Endothelial cell of umbilical vein (primary cell): ENCODE measurements around the gene NMB. TPM values are rescaled to one million over a fixed set of nuclear protein-coding genes. Genes with fewer than 3 reads are reported as not detected.

Experiments
- BruUV-seq: library from RNA; stranded (reverse); fragments of 400-500 nt; replicated peaks from 2 replicates; lab custom pipeline; 2021; lab: Mats Ljungman, UMichigan
- CTCF ChIA-PET: fragments of 300-600, 350-600 bp; sonication (Branson Sonifier 250); formaldehyde crosslinking; loops from one replicate; lab custom pipeline; 2021; ENCODE audit warnings: antibody characterized with exemption, inconsistent platforms; lab: Charles Lee
- POLR2A ChIA-PET: fragments of 300-600, 350-600 bp; sonication (Branson Sonifier 250); formaldehyde crosslinking; loops from one replicate; lab custom pipeline; 2021; ENCODE audit warnings: antibody characterized with exemption, inconsistent platforms; lab: Charles Lee
- DNase-seq: peaks from one replicate; pipeline ENCODE4 v3.0.0-alpha.2; 2011; ENCODE audit warnings: low read depth, low spot score
- FAIRE-seq: peaks from 2 replicates; lab custom pipeline; 2011; peaks lifted over from hg19 to GRCh38; lab: Jason Lieb, UNC
- H2AFZ ChIP-seq: 2 replicates; pipeline ENCODE4 v1.6.0; 2012; ENCODE audit warnings: low read depth, low read length, control low read depth, inconsistent platforms
- H3K27ac ChIP-seq: 2 replicates; pipeline ENCODE4 v1.5.1; 2011; ENCODE audit warnings: low read depth, mild to moderate bottlenecking, control low read depth, low read length, moderate library complexity; ENCODE audit not compliant: insufficient read depth
- H3K27me3 ChIP-seq, 2 experiments: 2 replicates each; pipeline versions ENCODE4 v1.6.0 to v1.6.1; 2011; ENCODE audit warnings: low read length in 2 of 2, mixed read lengths in 1 of 2; ENCODE audit not compliant: control insufficient read depth in 2 of 2, insufficient read depth in 2 of 2
- H3K36me3 ChIP-seq, 2 experiments: 2 replicates in 1 of 2; 3 replicates in 1 of 2; pipeline ENCODE4 v1.5.1; 2011; ENCODE audit warnings: low read length in 2 of 2, mild to moderate bottlenecking in 1 of 2, moderate library complexity in 1 of 2; ENCODE audit not compliant: control insufficient read depth in 2 of 2, insufficient read depth in 2 of 2; ENCODE audit errors: extremely low read depth in 1 of 2
- H3K4me1 ChIP-seq: 3 replicates; pipeline ENCODE4 v1.5.1; 2011; ENCODE audit warnings: mild to moderate bottlenecking, low read length; ENCODE audit not compliant: control insufficient read depth, insufficient read depth; ENCODE audit errors: extremely low read depth
- H3K4me2 ChIP-seq: 2 replicates; pipeline ENCODE4 v1.6.1; 2011; ENCODE audit warnings: low read length, control low read depth, mixed read lengths; ENCODE audit not compliant: insufficient read depth
- H3K4me3 ChIP-seq, 3 experiments: fragments of 200-600 bp in 1 of 3; sonication (generic), shearing (Covaris generic) in 1 of 3; replicated peaks in 1 of 3; 2 replicates each; pipeline ENCODE4 v1.5.1; 2011 to 2016; ENCODE audit warnings: control low read depth in 3 of 3, low read length in 3 of 3, mild to moderate bottlenecking in 2 of 3, inconsistent platforms in 1 of 3, low read depth in 1 of 3, moderate library complexity in 1 of 3; ENCODE audit not compliant: insufficient read depth in 1 of 3
- H3K79me2 ChIP-seq: 2 replicates; pipeline ENCODE4 v1.6.0; 2012; ENCODE audit warnings: low read length, inconsistent platforms; ENCODE audit not compliant: control insufficient read depth, insufficient read depth
- H3K9ac ChIP-seq: replicated peaks from 2 replicates; pipeline ENCODE3; 2011; ENCODE audit warnings: low read length, control low read depth; ENCODE audit not compliant: insufficient read depth; ENCODE audit errors: extremely low read depth
- H3K9me1 ChIP-seq: replicated peaks from 3 replicates; pipeline ENCODE4 v1.6.0; 2011; ENCODE audit warnings: mild to moderate bottlenecking, low read length; ENCODE audit not compliant: control insufficient read depth, insufficient read depth; ENCODE audit errors: extremely low read depth
- H3K9me3 ChIP-seq: replicated peaks from 2 replicates; pipeline ENCODE4 v1.5.1; 2012; ENCODE audit warnings: low read length, inconsistent platforms; ENCODE audit not compliant: control insufficient read depth, insufficient read depth
- H4K20me1 ChIP-seq: replicated peaks from 2 replicates; pipeline ENCODE3; 2011; ENCODE audit warnings: mild to moderate bottlenecking, low read length; ENCODE audit not compliant: control insufficient read depth, insufficient read depth; ENCODE audit errors: extremely low read depth
- EZH2 ChIP-seq: IDR thresholded peaks from 2 replicates; pipeline ENCODE4 v1.6.1; 2012; ENCODE audit warnings: borderline replicate concordance, low read depth, mild to moderate bottlenecking, moderate library complexity, low read length, inconsistent platforms; ENCODE audit not compliant: severe bottlenecking
- FOS ChIP-seq: IDR thresholded peaks from 2 replicates; pipeline ENCODE4 v1.6.1; 2011; ENCODE audit warnings: mild to moderate bottlenecking, low read length, moderate library complexity, borderline replicate concordance; ENCODE audit not compliant: insufficient read depth
- GATA2 ChIP-seq: IDR thresholded peaks from 2 replicates; pipeline ENCODE4 v1.7.0; 2011; ENCODE audit warnings: low read depth, mild to moderate bottlenecking, moderate library complexity, mixed read lengths, low read length; ENCODE audit not compliant: insufficient read length, insufficient read depth
- JUN ChIP-seq: IDR thresholded peaks from 2 replicates; pipeline ENCODE4 v1.6.1; 2011; ENCODE audit warnings: borderline replicate concordance, low read depth; ENCODE audit not compliant: insufficient read length, insufficient read depth
- MAX ChIP-seq: IDR thresholded peaks from 2 replicates; pipeline ENCODE4 v1.6.1; 2011; ENCODE audit not compliant: insufficient read depth, insufficient read length
- MYC ChIP-seq: IDR thresholded peaks from one replicate; pipeline ENCODE4 v1.6.1; 2011; ENCODE audit warnings: mild to moderate bottlenecking, low read depth, low read length
- POLR2A ChIP-seq: IDR thresholded peaks from 2 replicates; pipeline ENCODE4 v1.6.1; 2012; ENCODE audit warnings: low read depth, mild to moderate bottlenecking, control low read depth, low read length
- POLR2AphosphoS5 ChIP-seq: IDR thresholded peaks from 2 replicates; pipeline ENCODE4 v1.6.1; 2012; ENCODE audit warnings: low read depth, mild to moderate bottlenecking, control low read depth, low read length, moderate library complexity; ENCODE audit not compliant: insufficient read depth
- dilution Hi-C: fragments of 300-500 bp; cut with MboI; formaldehyde crosslinking; loops from one replicate; pipeline ENCODE4 v1.15.0; 2019; ENCODE audit warnings: low sequenced_read_pairs; ENCODE audit not compliant: extremely low pct_ligation_motif_present
- intact Hi-C: fragments of 100-400 bp; cut with micrococcal nuclease; formaldehyde crosslinking; loops from one replicate; pipeline ENCODE4 v1.10.0; 2022
- polyA plus RNA-seq, 4 experiments: library from polyadenylated mRNA; depleted of rRNA in 3 of 4; stranded (reverse) in 3 of 4; unstranded in 1 of 4; fragments of >200 nt; gene quantifications; 2 replicates each; pipeline versions ENCODE4 v1.2.1 to v1.2.3, GENCODE V29; 2011 to 2012; ENCODE audit warnings: missing spikeins in 1 of 4
- total RNA-seq: library from RNA; stranded (reverse); gene quantifications from 2 replicates; pipeline ENCODE4 v1.2.3, GENCODE V29; 2021
- TF ChIP-seq, protein P1 (sequence below), 2 donors: IDR thresholded peaks; 1 replicate in 1 of 2; 2 replicates in 1 of 2; pipeline ENCODE4 v1.5.1; 2011; ENCODE audit warnings: low read length in 2 of 2, mild to moderate bottlenecking in 2 of 2, moderate library complexity in 2 of 2, control low read depth in 1 of 2, inconsistent platforms in 1 of 2, low read depth in 1 of 2; ENCODE audit not compliant: insufficient read depth in 1 of 2; ENCODE audit errors: extremely low read depth in 1 of 2

Gene NMB
- total and polyA plus RNA-seq, 2 donors (not counting 3 experiments of a cell fraction or from before 2014, with no cell fraction given) = 7.8 to 9.8 TPM

- no peak overlapping the region for H3K4me3 ChIP-seq
- no peak overlapping the region for H3K27ac ChIP-seq
- H3K9me3 ChIP-seq = no peaks in the 10 kb centered on the region
- no peaks in the 10 kb centered on the region for H4K20me1 ChIP-seq
- no peaks in the 10 kb centered on the region for H3K9me1 ChIP-seq
- dilution Hi-C loops = no loop called here
- intact Hi-C loops = no loop called here
- TF ChIP-seq POLR2A (no peak), GATA2 (no peak), MYC (no peak), FOS (no peak), EZH2 (no peak), JUN (no peak), MAX (no peak), POLR2AphosphoS5 (no peak)
- TF ChIP-seq, protein P1, sequence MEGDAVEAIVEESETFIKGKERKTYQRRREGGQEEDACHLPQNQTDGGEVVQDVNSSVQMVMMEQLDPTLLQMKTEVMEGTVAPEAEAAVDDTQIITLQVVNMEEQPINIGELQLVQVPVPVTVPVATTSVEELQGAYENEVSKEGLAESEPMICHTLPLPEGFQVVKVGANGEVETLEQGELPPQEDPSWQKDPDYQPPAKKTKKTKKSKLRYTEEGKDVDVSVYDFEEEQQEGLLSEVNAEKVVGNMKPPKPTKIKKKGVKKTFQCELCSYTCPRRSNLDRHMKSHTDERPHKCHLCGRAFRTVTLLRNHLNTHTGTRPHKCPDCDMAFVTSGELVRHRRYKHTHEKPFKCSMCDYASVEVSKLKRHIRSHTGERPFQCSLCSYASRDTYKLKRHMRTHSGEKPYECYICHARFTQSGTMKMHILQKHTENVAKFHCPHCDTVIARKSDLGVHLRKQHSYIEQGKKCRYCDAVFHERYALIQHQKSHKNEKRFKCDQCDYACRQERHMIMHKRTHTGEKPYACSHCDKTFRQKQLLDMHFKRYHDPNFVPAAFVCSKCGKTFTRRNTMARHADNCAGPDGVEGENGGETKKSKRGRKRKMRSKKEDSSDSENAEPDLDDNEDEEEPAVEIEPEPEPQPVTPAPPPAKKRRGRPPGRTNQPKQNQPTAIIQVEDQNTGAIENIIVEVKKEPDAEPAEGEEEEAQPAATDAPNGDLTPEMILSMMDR (IDR thresholded peaks at IDR 0.05; ENCODE audit: extremely low read depth in 1 of 2, insufficient read depth in 1 of 2, low read depth in 1 of 2, low read length in 2 of 2) = no peak
- H3K79me2 ChIP-seq = no peaks in the 10 kb centered on the region
- peaks cover 14% of the 10 kb centered on the region for H3K4me1 ChIP-seq
- H3K9ac ChIP-seq = no peak overlapping the region
- no peaks in the 10 kb centered on the region for H3K36me3 ChIP-seq
- no peak overlapping the region for H3K4me2 ChIP-seq
- H3K27me3 ChIP-seq = no peaks in the 10 kb centered on the region
- H2AFZ ChIP-seq = no peak overlapping the region
- ChIA-PET CTCF (interaction anchor here (1.7 to 2.0 kb wide), 2 partner anchors 26 to 252 kb away, joined by 4 read pairs; no protein-coding TSS in a partner anchor), POLR2A (no interaction called here)
- BruUV-seq = no TSS peak
- DNase-seq = no peak
- FAIRE-seq = no peak
Observed at GRCh38 chr15:84659904-84660781, 2.1 kb upstream of the NMB start.
